Endodermal cell (in vitro differentiated cells): Measurements from ENCODE around the gene ABHD16B. TPM values are rescaled to one million over a fixed set of nuclear protein-coding genes. Genes with fewer than 3 reads are reported as not detected.

Experiments
- DNase-seq: peaks from one replicate; pipeline ENCODE4 v3.0.0-alpha.2; 2017
- H3K27ac ChIP-seq: 2 replicates; pipeline ENCODE4 v1.5.1; 2013; ENCODE audit warnings: mild to moderate bottlenecking, low read depth, low read length, moderate library complexity
- H3K27me3 ChIP-seq: 2 replicates; pipeline ENCODE4 v1.6.1; 2013; ENCODE audit warnings: mild to moderate bottlenecking, low read length, moderate library complexity; ENCODE audit not compliant: insufficient read depth, control insufficient read depth, poor library complexity, severe bottlenecking
- H3K36me3 ChIP-seq: 2 replicates; pipeline ENCODE4 v1.7.0; 2013; ENCODE audit warnings: mild to moderate bottlenecking, low read length, moderate library complexity; ENCODE audit not compliant: control insufficient read depth, insufficient read depth
- H3K4me1 ChIP-seq: one replicate; pipeline ENCODE4 v1.7.0; 2013; ENCODE audit warnings: low read length; ENCODE audit not compliant: control insufficient read depth, insufficient read depth
- H3K4me3 ChIP-seq: 2 replicates; pipeline ENCODE4 v1.5.1; 2013; ENCODE audit warnings: mild to moderate bottlenecking, low read length, moderate library complexity
- H3K9ac ChIP-seq: 2 replicates; pipeline ENCODE4 v1.6.1; 2013; ENCODE audit warnings: mild to moderate bottlenecking, low read length, moderate library complexity; ENCODE audit not compliant: poor library complexity, severe bottlenecking; ENCODE audit errors: extremely low read depth
- H3K9me3 ChIP-seq: 2 replicates; pipeline ENCODE4 v1.6.1; 2013; ENCODE audit warnings: mild to moderate bottlenecking, low read length, moderate library complexity; ENCODE audit not compliant: control insufficient read depth
- H3K27ac Mint-ChIP-seq: 2 replicates; pipeline ENCODE4 v1.8.0; 2020; ENCODE audit warnings: mixed read lengths
- H3K27me3 Mint-ChIP-seq: 2 replicates; pipeline ENCODE4 v1.8.0; 2021; ENCODE audit warnings: mild to moderate bottlenecking, mixed read lengths; ENCODE audit not compliant: insufficient read depth
- H3K36me3 Mint-ChIP-seq: 2 replicates; pipeline ENCODE4 v1.8.0; 2020; ENCODE audit warnings: low read depth, mixed read lengths
- H3K4me1 Mint-ChIP-seq: 2 replicates; pipeline ENCODE4 v1.8.0; 2020; ENCODE audit warnings: mixed read lengths
- H3K4me3 Mint-ChIP-seq: 2 replicates; pipeline ENCODE4 v1.8.0; 2020; ENCODE audit warnings: mild to moderate bottlenecking, moderate library complexity, mixed read lengths
- H3K9me3 Mint-ChIP-seq: 2 replicates; pipeline ENCODE4 v1.8.0; 2020; ENCODE audit warnings: mild to moderate bottlenecking, mixed read lengths
- CTCF ChIP-seq: fragments of 200-600 bp; sonication (generic); conservative IDR thresholded peaks from 2 replicates; pipeline ENCODE4 v1.5.0; 2021; ENCODE audit warnings: antibody characterized with exemption, mild to moderate bottlenecking
- WGBS, 2 experiments: methylation state at CpG; one replicate each; pipeline versions ENCODE4 v1.1.5 to v1.1.7; 2013; ENCODE audit warnings: missing lambda C conversion rate in 2 of 2, mixed read lengths in 1 of 2; ENCODE audit not compliant: insufficient coverage in 1 of 2, insufficient read length in 1 of 2; 5-methylcytosine and 5-hydroxymethylcytosine counted together
- total RNA-seq, 2 donors: library from RNA; stranded (reverse); fragmentation: NEBNext Ultra II Directional in 1 of 2; extraction: Animal tissue kit (Norgen Biotek cat#: 25700) in 1 of 2; gene quantifications; 2 replicates in 1 of 2; 3 replicates in 1 of 2; pipeline ENCODE4 v1.2.1, GENCODE V29; 2021

ABHD16B gene
- total RNA-seq, 2 donors from 2014 or later = not detected

- Mint-ChIP-seq H3K27me3 (peaks cover 49% of the 10 kb centered on the region), H3K9me3 (no peaks in the 10 kb centered on the region), H3K27ac (peak overlapping the region; percentile 17), H3K4me1 (peaks cover 32% of the 10 kb centered on the region), H3K36me3 (peaks cover 27% of the 10 kb centered on the region), H3K4me3 (no peak overlapping the region)
- H3K9me3 ChIP-seq = no peaks in the 10 kb centered on the region
- peaks cover 7% of the 10 kb centered on the region for H3K4me1 ChIP-seq
- no peaks in the 10 kb centered on the region for H3K36me3 ChIP-seq
- TF ChIP-seq CTCF = no peak
- no peak overlapping the region for H3K4me3 ChIP-seq
- no peak for DNase-seq
- peaks cover 39% of the 10 kb centered on the region for H3K27me3 ChIP-seq
- no peak overlapping the region for H3K27ac ChIP-seq
- no peak overlapping the region for H3K9ac ChIP-seq
- WGBS, 2 experiments = 86 to 91% methylated on average over 6 to 10 of the region's 10 CpGs
These were observed 37.7 kb downstream of the ABHD16B start for GRCh38 chr20:63898882-63899558.

- Mint-ChIP-seq H3K27me3 (peaks cover 54% of the 10 kb centered on the region), H3K36me3 (peaks cover 31% of the 10 kb centered on the region), H3K4me3 (no peak overlapping the region), H3K4me1 (peaks cover 29% of the 10 kb centered on the region), H3K9me3 (no peaks in the 10 kb centered on the region), H3K27ac (no peak overlapping the region)
- WGBS, 2 experiments = 86 to 90% methylated on average over 2 to 3 of the region's 3 CpGs
- Histone ChIP-seq H3K9ac (no peak overlapping the region), H3K27me3 (peaks cover 39% of the 10 kb centered on the region), H3K36me3 (no peaks in the 10 kb centered on the region), H3K4me1 (peaks cover 7% of the 10 kb centered on the region), H3K9me3 (no peaks in the 10 kb centered on the region), H3K27ac (no peak overlapping the region), H3K4me3 (no peak overlapping the region)
- DNase-seq = no peak
- no peak for TF ChIP-seq CTCF
These were observed 39.1 kb downstream of the ABHD16B start for GRCh38 chr20:63900413-63900812.

- Histone ChIP-seq H3K9me3 (no peaks in the 10 kb centered on the region), H3K36me3 (no peaks in the 10 kb centered on the region), H3K4me3 (no peak overlapping the region), H3K27ac (no peak overlapping the region), H3K27me3 (peaks cover 19% of the 10 kb centered on the region), H3K4me1 (peaks cover 1% of the 10 kb centered on the region), H3K9ac (no peak overlapping the region)
- TF ChIP-seq CTCF = no peak
- Mint-ChIP-seq H3K27ac (no peak overlapping the region), H3K4me1 (peaks cover 3% of the 10 kb centered on the region), H3K4me3 (no peak overlapping the region), H3K9me3 (no peaks in the 10 kb centered on the region), H3K36me3 (peaks cover 22% of the 10 kb centered on the region), H3K27me3 (peaks cover 31% of the 10 kb centered on the region)
- no peak for DNase-seq
- WGBS, 2 experiments = 94 to 100% methylated on average over 9 to 10 of the region's 11 CpGs
These were observed 42.7 kb downstream of the ABHD16B start for GRCh38 chr20:63903796-63904561.
